Jurkat, Clone E6-1 (cell line): ENCODE results near the gene PXK.

Source experiments
- DNase-seq: peaks from one replicate; pipeline ENCODE4 v3.0.0-alpha.2; 2011; ENCODE audit warnings: low read depth, low spot score
- H3K4me3 ChIP-seq: 2 replicates; pipeline ENCODE4 v1.5.1; 2011; ENCODE audit warnings: mild to moderate bottlenecking, low read length, control low read depth, moderate library complexity

Gene PXK

GRCh38 chr3:58408906-58409305 lies 76.2 kb downstream of the PXK start:
- DNase-seq = no peak
- H3K4me3 ChIP-seq = no peak overlapping the region

GRCh38 chr3:58409663-58410062 lies 77.0 kb downstream of the PXK start:
- H3K4me3 ChIP-seq = no peak overlapping the region
- no peak for DNase-seq

- DNase-seq = no peak
- no peak overlapping the region for H3K4me3 ChIP-seq
Measured at GRCh38 chr3:58411036-58411435, 78.3 kb downstream of the PXK start.

GRCh38 chr3:58411851-58412830 lies 79.4 kb downstream of the PXK start:
- H3K4me3 ChIP-seq = no peak overlapping the region
- DNase-seq = no peak

GRCh38 chr3:58414538-58415197 lies 82.0 kb downstream of the PXK start:
- H3K4me3 ChIP-seq = no peak overlapping the region
- peak; percentile 69 for DNase-seq

- no peak overlapping the region for H3K4me3 ChIP-seq
- no peak for DNase-seq
Measured at GRCh38 chr3:58416191-58416590, 83.5 kb downstream of the PXK start.

- H3K4me3 ChIP-seq = no peak overlapping the region
- no peak for DNase-seq
Measured at GRCh38 chr3:58417075-58417474, 84.4 kb downstream of the PXK start.

GRCh38 chr3:58418227-58418626 lies 85.5 kb downstream of the PXK start:
- no peak overlapping the region for H3K4me3 ChIP-seq
- no peak for DNase-seq

GRCh38 chr3:58419780-58420507 lies 87.3 kb downstream of the PXK start:
- no peak for DNase-seq

GRCh38 chr3:58421004-58421403 lies 88.3 kb downstream of the PXK start:
- no peak overlapping the region for H3K4me3 ChIP-seq
- DNase-seq = no peak

More at GRCh38 chr3:58419780-58420507, 87.3 kb downstream of the PXK start:
- no peak overlapping the region for H3K4me3 ChIP-seq

- no peak for DNase-seq
- no peak overlapping the region for H3K4me3 ChIP-seq
Measured at GRCh38 chr3:58422756-58423325, 90.1 kb downstream of the PXK start.

GRCh38 chr3:58424613-58425012 lies 91.9 kb downstream of the PXK start:
- no peak for DNase-seq
- no peak overlapping the region for H3K4me3 ChIP-seq

- no peak for DNase-seq
Measured at GRCh38 chr3:58425782-58426181, 93.1 kb downstream of the PXK start.

GRCh38 chr3:58427661-58428361 lies 95.1 kb downstream of the PXK start:
- no peak for DNase-seq
- no peak overlapping the region for H3K4me3 ChIP-seq

More at GRCh38 chr3:58425782-58426181, 93.1 kb downstream of the PXK start:
- no peak overlapping the region for H3K4me3 ChIP-seq

- no peak for DNase-seq
- no peak overlapping the region for H3K4me3 ChIP-seq
Measured at GRCh38 chr3:58429657-58430056, 97.0 kb downstream of the PXK start.

GRCh38 chr3:58432905-58433304 lies 100.2 kb downstream of the PXK start:
- no peak for DNase-seq
- H3K4me3 ChIP-seq = peak overlapping the region; percentile 70

GRCh38 chr3:58433400-58434167 lies 100.9 kb downstream of the PXK start, which contains the start of gene PDHB:
TSS of gene PDHB (minus strand) at chr3:58433832. CDS start at chr3:58433809, 23 bp downstream.
- peak; percentile 83 for DNase-seq
- H3K4me3 ChIP-seq = peak within 1 kb of the TSS; percentile 70

- no peak for DNase-seq
- H3K4me3 ChIP-seq = peak overlapping the region; percentile 70
Measured at GRCh38 chr3:58434168-58434504, 101.4 kb downstream of the PXK start.
